IPS-18c (cell line): Measurements from ENCODE around the gene CCDC85C.

Source experiments
- H3K4me3 ChIP-seq: 2 replicates; pipeline ENCODE4 v1.7.0; 2013; ENCODE audit warnings: low read depth, mild to moderate bottlenecking, low read length, moderate library complexity; ENCODE audit not compliant: insufficient read depth
- H3K9me3 ChIP-seq: one replicate; pipeline ENCODE4 v1.6.1; 2013; ENCODE audit warnings: mild to moderate bottlenecking, low read length, moderate library complexity; ENCODE audit not compliant: control insufficient read depth, insufficient read depth

CCDC85C gene

DNA sequence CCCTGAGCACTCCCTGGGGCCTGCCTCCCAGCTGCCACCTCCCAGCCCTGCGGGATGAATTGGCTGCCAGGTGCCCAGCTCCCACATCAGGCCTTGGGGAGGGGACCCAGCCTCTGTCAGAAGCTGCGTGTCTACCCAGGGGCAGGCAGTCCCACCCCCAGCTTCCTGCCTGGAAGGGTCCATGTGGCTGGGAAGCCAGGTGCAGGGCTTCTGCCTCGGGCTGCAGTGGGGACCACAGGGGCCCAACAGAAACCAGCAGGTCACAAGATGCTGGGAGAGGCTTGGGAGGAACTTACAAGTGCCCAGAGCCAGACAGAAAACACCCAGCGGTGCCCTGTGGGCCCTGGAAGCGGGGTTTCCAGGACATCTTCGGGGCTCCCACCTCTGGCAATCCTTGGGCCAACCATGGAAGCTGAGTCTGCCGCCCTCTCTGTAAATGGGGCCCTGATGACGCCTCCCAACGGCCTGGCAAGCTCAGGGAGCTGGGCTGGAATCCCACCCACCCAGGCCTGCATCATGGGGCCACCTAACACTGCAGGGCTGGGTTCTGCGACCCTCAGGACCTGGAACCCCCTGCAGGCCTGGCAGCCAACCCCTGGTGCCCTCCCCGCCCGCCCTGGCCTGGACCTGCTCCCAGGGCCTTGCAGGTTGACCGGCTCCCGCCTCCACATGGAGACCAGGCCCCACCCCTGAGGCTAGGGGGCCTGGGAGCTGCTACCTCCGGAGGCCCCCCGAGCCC is 86.2 kb downstream of the CCDC85C start:
- no peaks in the 10 kb centered on the region for H3K9me3 ChIP-seq
- no peak overlapping the region for H3K4me3 ChIP-seq

DNA sequence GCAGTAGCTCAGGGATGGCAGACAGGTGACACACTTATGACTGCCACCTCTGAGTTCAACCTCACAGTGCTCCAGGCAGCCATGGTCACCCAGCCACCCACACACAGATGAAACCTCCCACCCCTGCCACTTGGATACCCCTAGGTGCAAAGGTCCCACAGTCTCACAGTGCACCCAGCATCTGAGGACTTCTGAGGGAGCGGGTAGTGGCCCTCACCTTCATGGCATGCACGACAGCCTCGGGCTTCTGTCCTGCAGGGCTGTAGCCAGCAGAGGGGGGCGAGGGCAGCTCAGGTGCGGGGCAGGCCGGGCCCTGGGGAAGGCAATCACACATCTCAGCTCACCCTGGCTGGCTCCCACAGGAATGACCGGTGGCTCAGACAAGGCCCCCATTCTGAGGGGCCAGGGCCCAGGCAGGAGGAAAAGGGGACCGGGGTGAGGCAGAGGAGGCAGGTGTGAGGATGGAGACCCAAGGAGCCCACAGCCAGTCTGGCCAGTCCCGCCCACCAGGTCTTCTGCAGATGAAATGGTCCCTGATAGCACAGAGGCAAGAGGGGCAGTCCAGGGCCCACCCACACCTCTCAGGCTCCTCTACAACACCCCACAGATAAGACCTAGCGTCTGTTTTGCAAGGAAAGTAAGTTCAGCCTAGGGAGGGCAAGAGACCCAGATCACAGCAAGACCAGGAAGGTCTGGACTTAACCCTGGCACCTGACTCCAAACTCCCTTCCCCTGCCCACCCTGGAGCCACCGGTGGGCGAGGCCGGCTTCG is 87.0 kb downstream of the CCDC85C start:
- H3K9me3 ChIP-seq = no peaks in the 10 kb centered on the region
- no peak overlapping the region for H3K4me3 ChIP-seq

DNA sequence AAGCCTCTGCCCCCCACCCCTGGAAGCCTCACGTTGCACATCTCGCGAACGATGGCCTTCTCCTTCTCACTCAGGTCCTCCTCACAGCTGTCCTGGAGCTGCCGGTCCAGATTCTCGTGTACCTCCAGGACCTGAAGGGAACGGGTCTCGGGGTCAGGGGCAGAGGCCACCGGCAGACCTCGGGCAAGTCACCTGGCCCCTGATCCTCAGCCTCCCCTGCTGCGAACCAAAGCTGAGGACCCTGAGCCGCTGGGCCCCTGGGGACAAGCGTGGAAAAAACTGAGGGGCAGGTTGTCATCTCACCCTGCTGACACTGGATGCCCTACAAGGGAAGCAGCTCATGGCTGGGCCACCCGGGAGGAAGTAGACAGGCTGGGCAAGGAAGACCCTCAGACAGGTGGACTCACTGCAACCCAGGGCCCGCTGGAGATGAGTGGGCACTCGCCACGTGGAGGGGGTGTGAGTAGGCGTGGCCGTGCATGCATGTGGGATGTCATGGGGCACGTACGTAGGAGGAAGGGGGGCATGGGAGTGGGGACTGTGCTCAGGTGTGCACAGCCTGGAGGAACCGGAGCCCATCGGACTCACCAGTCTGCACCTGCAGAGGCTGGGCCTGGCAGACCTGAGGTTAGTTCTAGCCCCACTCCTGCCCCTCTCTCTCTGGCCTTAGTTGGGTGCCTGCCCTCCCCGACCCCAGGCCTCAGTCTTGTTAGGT is 87.7 kb downstream of the CCDC85C start:
- no peak overlapping the region for H3K4me3 ChIP-seq
- no peaks in the 10 kb centered on the region for H3K9me3 ChIP-seq

DNA sequence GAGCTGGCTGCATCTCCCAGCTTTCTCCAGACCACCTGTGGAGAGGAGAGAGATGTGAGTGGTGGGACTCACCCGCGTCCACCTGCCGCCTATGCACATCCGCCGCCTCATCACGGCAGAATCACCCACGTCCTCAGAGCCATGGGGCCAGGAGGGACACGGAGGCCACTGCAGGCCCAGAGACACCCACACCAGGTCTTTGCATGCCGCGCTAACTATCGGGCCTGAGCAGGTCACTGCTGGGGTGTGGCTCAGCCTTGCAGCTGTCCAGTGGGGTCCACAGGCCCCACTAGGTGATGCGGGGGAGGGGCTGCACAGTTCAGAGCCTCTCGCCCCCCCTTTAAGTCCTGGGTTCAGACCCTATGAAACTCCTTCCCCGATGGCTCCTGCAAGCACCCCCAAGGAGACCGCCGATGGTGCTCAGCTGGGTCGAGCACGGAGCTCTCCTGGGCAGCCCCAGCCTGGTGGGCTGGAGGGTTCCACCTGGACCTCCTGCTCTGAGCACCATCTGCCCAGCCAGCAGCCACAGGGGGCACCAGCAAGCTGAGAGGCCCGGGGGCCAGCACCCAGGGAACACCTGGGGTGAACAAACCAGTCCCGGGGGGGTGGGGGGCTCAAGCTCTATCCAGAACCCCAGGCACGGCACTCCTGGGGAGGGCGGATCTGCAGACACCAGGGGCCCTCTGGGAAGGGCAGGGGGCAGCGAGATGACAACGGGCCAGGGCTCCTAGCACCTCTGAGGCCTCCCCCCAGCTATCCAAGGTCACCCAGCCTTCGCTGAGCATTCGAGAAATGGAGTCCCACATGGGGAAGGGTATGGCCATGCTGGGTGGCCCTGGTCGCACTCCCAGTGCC is 88.5 kb downstream of the CCDC85C start:
- no peak overlapping the region for H3K4me3 ChIP-seq
- H3K9me3 ChIP-seq = no peaks in the 10 kb centered on the region

DNA sequence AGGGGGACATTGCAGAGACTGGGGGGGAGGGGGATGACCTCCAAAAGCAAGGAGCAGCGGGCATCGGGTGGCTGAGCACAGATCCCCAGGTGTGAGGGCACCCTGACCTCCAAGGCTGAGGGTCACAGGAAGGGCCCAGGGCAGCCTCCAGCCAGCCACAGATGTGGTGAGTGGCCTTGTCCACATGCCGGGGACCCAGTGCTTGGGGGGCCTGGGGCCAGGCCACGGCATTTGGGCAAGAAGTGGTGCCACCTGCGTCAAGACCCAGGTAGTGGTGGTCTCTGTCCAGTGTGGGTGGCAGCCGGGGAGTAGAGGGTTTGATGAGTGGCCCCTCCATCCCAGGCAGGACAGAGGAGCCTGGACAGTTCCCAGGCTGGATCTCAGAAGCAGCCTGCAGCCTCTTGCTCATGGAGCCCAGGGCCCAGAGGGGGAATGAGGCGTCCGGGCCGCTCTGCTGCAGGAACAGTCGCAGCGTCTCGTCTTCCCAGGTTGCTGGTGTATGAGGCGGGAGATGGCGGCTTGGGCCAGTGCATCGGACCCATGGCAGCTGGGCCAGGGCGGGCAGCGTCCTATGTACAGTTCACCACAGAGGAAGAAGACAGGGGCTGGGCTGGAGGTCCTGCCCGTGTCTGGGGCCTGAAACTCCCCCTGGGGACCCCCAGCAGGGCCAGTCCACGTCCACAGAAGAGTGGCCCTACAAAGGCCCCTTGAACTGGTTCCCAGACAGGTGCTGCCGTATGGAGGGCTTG is 89.3 kb downstream of the CCDC85C start:
- H3K4me3 ChIP-seq = no peak overlapping the region
- H3K9me3 ChIP-seq = no peaks in the 10 kb centered on the region

DNA sequence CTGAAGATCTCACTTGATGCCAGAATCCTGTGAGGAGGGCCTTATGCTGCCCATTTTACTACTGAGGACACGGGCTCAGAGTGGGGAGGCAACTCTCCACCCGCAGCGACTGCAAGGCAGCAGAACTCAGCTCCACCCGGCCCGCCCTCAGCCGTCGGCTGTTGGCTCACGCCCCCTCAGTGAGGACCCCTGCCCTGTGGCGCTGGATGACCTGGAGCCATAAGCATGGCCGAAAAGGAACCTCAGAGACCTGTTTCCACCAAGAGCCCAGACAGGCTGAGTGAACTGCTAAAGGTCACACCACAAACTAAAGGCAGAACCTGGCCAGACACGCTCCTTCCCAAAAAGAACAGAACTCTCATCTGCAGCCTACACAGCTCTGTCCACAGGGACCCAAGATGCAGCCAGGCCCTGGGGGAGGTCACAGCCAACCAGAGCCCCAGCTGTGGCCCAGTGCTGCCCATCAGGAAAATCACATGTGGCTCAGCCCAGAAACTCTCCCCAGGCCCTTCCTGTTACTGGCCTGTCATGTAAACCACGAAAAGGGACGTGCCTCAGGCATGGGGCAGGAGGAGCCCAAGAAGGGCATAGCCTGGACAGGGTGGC is 90.0 kb downstream of the CCDC85C start:
- Histone ChIP-seq H3K9me3 (no peaks in the 10 kb centered on the region), H3K4me3 (no peak overlapping the region)

DNA sequence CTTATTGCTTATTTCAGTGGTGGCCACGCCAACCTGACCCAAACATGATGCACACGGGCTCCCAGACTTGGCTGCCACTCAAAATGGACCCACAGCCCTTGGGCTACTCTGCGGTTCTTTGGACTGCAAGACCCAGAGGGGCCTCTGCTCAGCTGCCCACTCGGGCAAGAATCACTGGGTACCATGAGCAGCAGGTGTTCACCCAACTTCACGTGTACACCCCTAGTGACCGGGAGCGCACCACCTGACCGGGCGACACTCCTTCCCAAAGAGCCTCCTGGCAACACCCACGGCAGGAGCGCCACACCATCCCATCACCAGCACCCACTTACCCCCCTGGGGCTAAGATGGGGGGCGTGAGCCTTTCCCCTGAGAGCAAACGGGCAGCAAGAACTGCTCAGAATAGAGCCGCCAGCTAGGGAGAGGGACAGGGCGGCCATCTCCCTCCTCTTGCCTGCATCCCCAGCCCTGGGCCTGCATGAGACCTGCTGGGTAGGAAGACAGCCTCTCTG is 90.8 kb downstream of the CCDC85C start:
- Histone ChIP-seq H3K4me3 (no peak overlapping the region), H3K9me3 (no peaks in the 10 kb centered on the region)

DNA sequence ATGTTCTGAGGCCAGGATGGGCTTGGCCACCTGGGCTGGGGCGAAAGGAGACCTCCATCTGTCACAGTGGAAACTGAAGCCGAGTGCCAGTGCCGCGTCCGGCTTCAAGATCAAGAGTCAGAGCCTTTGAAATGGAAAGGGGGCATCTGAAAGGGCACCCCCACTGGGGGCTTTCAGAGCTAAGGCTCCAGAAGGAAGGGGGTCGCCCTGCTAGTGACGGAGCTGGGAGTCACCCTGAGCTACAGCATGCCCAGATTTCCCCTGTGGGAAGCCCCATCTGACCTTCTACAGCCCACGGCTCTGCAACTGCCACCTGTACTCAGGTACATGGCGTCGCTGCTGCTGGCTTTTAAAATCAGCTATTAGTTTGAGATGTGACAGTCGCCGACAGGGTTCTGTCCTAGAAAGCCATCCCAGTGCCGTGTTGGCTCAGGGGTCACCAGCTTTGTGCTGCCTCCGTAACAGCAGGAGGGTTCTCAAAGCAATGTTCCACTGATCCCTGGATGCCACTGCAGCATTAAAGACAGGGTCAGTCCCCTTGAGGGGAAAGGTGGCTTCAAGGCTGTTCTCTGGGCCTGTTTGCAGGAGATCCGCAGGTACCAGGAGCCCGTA is 91.3 kb downstream of the CCDC85C start:
- no peak overlapping the region for H3K4me3 ChIP-seq
- H3K9me3 ChIP-seq = no peaks in the 10 kb centered on the region

DNA sequence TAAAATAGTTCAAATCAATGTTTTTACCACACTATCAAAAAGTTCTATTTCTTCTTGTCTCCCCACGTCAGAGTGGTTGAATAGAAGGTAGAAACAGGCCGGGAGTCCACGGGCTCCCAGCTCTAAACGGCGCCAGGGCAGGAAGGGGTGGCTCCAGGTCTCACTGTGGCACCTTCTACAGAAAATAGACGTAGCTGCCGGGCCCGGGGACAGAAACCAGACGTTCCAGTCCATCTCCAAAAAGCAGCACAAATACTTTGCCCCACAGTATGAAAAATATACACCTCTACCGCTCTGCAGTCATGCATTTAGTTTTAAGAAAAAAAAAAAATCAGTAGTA is 91.9 kb downstream of the CCDC85C start:
- no peak overlapping the region for H3K4me3 ChIP-seq
- no peaks in the 10 kb centered on the region for H3K9me3 ChIP-seq

DNA sequence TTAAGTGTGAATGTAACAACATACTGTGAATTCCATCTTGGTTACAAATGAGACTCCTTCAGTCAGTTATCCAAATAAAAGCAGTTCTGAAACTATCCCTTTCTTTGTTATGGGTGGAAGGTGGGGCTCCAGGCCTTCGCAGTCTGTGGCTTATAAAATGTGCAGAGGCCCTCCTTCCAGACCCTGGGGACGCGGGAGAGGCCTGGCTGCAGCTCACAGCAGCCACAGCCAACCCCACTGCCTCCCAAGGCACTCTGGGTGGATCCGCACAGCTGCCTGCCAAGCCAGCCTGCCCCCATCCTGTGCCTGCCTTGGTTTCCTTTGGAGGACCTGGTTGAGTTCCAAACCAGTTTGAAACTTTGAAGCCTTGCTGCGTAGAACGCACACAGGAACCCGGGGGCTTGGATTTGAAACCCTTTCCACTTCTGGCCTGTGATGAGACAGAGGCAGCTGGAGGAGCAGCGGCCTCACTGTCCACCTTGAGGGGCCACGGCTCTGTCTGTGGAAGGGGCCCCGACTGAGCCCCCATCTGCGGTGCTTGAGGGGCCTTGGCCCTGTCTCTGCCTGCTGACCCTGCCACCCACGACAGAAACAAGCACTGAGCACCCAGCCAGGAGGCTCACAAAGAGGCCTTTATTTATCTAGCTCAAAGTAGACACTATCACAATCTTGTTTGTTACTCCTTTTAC is 92.4 kb downstream of the CCDC85C start:
- H3K4me3 ChIP-seq = no peak overlapping the region
- no peaks in the 10 kb centered on the region for H3K9me3 ChIP-seq

DNA sequence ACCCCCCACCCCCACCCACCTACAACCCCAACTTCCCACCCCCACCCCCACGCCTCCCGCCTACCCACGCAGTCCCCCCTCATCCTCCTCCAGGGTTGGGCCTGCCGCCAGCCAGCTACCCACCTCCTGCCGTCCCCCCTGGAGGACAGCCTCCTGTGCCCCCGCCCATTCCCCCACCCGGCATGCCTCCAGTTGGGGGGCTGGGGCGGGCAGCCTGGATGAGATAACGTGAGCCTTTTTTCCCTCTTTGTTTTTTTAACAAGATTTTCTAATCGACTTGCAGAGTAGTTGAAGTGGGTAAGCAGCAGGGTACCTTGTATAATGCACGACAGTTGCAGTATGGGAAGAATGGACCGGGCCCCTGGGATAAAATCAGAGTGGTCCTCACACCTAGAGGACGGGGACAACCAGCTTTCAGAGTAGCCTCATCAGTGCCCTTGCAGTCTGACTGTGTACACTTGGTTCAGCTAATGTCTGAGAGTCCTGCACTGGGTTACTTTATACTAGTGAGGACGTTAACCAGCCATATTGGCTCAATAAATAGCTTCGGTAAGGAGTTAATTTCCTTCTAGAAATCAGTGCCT is 93.4 kb downstream of the CCDC85C start:
- Histone ChIP-seq H3K4me3 (no peak overlapping the region), H3K9me3 (no peaks in the 10 kb centered on the region)

DNA sequence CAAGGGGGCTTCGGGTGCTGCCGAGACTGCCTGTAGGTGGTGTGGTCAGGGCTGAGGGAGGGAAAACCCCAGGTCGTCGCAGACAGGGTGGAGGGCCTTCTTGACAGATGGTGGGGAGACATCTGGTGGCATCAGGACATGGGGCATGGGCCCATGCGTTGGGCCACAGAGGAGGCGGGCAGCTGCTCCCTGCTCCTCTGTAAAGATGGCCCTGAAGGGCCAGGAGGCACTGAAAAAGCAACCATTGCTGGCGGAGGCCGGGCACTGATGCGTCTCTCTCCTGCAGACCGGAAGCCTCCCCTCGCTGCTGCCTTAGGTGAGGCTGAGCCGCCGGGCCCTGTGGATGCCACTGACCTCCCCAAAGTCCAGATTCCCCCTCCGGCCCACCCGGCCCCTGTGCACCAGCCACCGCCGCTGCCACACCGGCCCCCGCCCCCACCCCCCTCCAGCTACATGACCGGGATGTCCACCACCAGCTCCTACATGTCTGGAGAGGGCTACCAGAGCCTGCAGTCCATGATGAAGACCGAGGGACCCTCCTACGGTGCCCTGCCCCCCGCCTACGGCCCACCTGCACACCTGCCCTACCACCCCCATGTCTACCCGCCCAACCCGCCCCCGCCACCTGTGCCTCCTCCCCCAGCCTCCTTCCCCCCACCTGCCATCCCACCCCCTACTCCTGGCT is 94.0 kb downstream of the CCDC85C start:
- Histone ChIP-seq H3K4me3 (no peak overlapping the region), H3K9me3 (no peaks in the 10 kb centered on the region)

DNA sequence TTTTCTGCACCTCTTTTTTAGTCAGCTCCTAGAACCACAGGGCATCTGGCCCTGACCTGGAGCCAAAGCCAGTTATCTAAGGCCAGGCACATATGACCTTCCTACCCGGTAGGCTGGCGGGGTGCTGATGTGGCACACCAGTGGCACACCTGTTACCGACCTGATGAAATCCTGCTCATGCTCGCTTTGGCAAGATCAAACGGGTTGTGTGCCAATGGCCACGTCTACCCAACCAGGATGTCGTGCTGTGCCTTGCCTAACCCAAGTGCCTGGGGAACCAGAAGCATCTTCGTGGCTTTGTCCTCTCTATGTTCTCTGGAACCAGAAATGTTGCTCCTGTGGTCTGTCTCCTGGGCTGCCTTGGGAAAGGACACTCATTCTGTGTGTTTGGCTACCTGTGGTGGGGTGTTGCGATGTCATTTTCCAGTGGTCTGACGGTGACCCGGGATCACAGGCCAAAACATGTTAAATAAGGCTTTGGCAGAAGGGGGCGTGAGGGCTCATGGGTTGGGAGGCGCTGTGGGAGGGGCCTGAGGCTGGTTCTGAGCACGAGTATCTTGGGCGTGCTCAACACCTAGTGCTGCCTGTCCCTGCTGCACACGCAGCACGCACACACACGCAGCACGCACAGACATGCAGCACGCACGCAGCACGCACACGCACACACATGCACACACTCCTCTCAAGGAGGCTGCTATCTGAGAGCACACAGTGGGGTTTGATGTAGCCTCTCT is 94.9 kb downstream of the CCDC85C start:
- H3K4me3 ChIP-seq = no peak overlapping the region
- H3K9me3 ChIP-seq = no peaks in the 10 kb centered on the region
